Tibial nerve (tissue), 3 donors: ENCODE results near the gene ABI3BP.

Experiments
- CTCF ChIP-seq, 5 experiments: fragments of 200-600 bp in 3 of 5; fragments of 450-650 bp in 2 of 5; sonication (generic) in 3 of 5; IDR thresholded peaks; one replicate each; pipeline ENCODE4 v1.5.1; 2016 to 2019; ENCODE audit warnings: antibody characterized with exemption in 5 of 5, mild to moderate bottlenecking in 3 of 5, moderate library complexity in 2 of 5
- POLR2A ChIP-seq, 2 donors: fragments of 450-650 bp; IDR thresholded peaks; one replicate each; pipeline ENCODE4 v1.6.1; 2017; ENCODE audit warnings: antibody characterized with exemption in 2 of 2, mild to moderate bottlenecking in 2 of 2, moderate library complexity in 2 of 2

GRCh38 chr3:100984308-100984707 is 8.9 kb downstream of the ABI3BP start:
- TF ChIP-seq CTCF (IDR thresholded peaks at IDR 0.05) (no peak), POLR2A (IDR thresholded peaks at IDR 0.05) (no peak)
